HG03196 (cell line): ENCODE data around the gene DNAJC24.

Experiments used
- ATAC-seq: cut with Tn5 transposase; IDR thresholded peaks from one replicate; pipeline ENCODE4 v1.9.1; 2021; ENCODE audit not compliant: unreplicated experiment

Gene DNAJC24

GRCh38 chr11:31414338-31414737 is 44.7 kb downstream of the DNAJC24 start:
- no peak for ATAC-seq

DNA sequence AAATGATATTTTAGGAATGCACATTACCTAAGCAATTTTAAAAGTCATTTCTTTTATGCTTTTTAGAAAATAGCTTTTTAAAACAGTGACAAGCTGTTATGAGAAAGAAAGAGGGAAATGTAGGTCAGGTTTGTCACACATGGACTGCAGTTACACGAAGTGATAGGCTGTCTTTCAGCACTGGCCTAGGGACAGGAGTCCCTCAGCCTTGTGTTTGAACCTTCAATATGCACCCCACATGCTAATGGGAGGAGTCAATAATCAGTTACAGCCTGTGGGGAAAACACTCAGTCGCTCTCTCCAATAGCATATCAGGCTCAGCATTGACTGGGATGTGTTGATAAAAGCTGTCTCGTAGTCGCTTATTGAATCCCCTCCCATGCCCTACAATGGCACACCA is 45.8 kb downstream of the DNAJC24 start:
- ATAC-seq, result no peak

- ATAC-seq, result no peak
Observed at GRCh38 chr11:31417357-31417756, 47.7 kb downstream of the DNAJC24 start.

DNA sequence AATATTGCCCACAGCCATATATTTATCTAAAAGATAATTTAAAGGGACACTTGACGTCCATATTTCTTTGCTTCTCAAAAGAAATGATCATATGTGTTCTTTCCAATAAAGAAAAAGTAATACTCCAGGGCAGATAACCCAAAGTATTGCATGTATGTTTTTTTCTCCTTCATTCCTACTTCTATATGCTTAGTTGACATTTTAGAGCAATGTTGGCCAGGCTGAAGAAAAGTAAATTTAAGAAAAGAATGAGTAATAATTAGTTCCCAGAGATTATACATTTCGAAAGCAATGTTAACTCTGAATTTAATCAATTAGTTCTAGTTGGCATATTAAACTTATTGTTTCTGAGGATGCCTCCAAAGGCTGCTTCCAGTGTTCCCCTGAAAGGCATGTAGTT is 48.2 kb downstream of the DNAJC24 start:
- ATAC-seq, result no peak

GRCh38 chr11:31419138-31419537 is 49.5 kb downstream of the DNAJC24 start:
- ATAC-seq, result no peak

GRCh38 chr11:31419669-31420068 is 50.0 kb downstream of the DNAJC24 start:
- ATAC-seq, result no peak

DNA sequence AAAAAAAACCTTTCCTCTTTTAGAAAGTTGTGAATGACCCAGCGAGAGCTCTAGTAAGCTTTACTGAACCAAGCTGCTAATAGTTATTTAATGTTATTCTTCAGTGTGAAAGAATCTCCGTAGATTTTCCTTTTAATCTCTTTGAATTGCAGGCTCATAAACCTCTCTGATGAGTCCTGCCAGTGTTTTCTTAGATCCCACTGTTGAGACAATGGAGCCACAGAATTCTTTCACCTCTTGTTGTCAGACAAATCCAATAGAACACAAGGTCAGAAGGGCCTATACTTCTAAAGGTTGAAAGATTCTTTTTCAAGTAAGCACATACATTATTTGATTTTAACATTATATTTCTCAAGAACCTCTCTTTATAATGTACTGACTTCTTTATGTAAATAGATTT is 52.2 kb downstream of the DNAJC24 start:
- no peak for ATAC-seq

GRCh38 chr11:31422703-31423102 is 53.0 kb downstream of the DNAJC24 start:
- ATAC-seq, result no peak

- ATAC-seq, result no peak
Observed at GRCh38 chr11:31424652-31425051, 55.0 kb downstream of the DNAJC24 start.

DNA sequence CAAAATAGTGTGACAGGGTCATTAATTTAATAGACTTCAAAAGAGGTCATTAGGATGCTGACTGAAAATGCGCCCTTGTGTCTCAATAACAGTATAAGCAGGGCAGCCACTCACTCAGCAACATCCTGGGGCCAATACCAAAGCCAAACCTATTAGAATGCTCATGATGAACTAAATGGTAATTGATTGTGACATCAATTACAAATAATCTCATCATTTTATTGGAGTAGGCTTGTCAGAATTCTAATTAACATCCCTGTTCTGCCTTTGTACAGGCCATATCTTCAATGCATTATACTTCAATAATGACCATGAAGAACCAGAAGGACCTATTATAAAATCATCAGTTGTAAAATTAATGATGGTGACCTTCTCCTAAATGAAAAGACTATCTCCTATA is 64.2 kb downstream of the DNAJC24 start:
- no peak for ATAC-seq

DNA sequence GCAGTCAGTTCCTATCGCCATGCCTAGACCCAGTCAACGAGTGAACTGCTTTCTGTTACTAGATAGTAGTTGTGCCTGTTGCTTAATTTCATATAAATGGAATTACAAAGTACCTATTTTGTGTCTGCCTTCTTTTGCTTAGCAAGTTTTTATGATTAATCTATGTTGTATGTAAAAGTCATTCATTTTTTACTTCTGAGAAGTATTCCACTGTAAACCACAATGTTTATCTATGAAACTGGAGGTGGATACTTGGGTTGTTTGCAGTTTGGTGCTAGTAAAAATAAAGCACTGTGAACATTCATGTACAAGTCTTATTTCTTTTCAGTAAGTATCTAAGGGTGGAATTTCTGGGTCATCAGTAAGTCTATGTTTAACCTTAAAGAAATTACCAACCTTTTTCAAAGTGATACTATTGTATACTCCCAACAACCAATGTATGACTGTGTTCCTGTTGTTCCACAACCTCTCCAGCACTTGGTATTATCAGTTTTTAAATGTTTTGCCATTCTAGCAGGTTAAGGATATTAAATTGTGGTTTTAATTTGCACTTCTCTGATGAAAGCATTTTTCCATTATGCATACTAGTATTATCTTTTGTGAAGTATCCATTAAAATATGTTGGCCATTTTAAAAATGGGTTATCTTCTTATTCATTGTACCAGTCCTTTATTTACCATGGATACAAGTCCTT is 68.2 kb downstream of the DNAJC24 start:
- no peak for ATAC-seq

DNA sequence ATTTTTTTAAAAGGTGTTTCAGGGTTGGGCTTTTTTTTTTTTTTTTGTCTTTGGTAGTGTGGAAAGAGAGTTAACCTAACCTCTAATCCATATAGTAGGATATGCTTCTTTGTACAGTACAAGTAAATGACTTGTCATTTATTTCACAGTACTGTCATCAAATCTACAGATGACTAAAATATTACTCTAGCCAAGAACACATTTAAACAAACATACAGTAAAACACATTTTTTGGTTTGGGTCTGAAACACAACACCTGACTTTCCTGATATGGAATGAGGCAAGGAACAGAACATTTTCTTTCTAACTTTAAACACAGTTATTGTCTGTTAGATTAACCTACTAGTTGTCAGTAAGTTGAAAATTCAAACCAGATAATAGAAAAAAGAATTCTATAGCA is 71.6 kb downstream of the DNAJC24 start:
- ATAC-seq, result no peak

GRCh38 chr11:31442086-31442485 is 72.4 kb downstream of the DNAJC24 start:
- ATAC-seq, result no peak

DNA sequence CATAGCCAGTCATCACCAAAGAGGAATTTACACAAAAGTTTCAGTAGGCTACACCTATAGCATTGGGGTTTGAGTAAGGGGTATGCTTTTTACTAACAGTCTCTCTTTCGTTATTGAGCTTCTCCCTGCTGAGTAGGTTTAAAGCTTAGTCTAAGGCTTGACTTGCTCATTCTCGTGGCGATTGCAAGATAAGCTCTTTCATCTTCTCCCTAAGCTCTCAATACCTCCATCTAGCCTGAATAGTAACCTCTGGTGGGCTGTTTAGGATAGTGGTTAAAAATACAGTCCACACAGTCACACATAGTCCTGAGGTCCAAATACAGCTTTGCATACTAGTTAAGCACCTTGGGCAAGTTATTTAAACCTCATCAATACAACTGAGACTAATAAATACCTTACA is 74.1 kb downstream of the DNAJC24 start:
- ATAC-seq, result no peak

DNA sequence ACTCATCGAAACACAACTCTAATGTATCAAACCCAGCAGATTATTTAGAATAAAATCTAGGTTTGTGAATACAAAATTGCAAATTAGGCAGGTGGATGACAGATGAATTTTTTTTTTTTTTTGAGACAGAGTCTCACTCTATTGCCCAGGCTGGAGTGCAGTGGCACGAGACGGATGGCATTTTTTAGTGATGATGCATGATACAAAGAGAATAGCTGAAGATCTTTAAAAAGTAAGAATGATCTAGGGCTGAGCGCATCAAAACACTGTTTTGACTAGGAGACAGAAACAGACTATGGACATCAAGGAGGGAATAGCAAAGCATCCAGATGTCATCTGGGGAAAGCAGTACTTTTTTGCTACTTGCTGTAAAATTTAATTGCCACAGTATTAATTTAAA is 76.0 kb downstream of the DNAJC24 start:
- ATAC-seq, result no peak

DNA sequence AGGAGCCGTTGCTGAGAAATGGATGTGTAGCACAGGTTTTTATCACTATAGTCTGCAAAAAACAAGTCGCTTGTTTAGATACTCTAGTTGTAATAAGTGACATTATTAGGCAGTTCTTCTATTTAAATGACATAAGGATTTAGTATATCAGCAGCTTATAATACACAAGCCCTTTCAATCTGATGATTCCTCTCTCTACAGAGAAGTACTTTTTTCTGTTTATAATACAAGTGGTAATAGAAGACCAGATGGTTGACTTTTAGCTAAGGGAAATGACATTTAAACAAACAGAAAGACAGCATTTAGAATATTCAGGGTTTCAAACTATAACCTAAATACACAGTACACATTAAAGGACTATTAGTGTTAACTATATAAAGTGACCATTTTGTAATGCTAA is 79.4 kb downstream of the DNAJC24 start:
- no peak for ATAC-seq

GRCh38 chr11:31450841-31451240 is 81.2 kb downstream of the DNAJC24 start:
- ATAC-seq, result no peak

DNA sequence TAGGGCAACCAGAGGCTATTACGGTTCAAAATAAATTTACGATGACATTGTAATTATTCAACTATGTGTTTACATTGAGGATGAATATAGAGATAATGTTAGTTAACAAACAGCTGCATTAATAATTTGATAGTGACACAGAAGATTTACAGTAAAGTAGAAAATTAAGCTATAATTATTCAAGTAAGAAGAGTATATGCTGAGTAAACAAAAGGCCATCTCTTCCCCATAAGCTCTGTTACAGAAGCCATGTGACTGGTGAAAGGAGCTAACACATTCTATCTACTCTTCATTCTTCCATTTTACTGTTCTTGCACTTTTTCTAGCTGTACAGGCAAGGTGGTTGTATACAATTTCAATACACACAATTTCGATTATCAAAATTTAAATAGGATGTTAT is 85.5 kb downstream of the DNAJC24 start:
- no peak for ATAC-seq

DNA sequence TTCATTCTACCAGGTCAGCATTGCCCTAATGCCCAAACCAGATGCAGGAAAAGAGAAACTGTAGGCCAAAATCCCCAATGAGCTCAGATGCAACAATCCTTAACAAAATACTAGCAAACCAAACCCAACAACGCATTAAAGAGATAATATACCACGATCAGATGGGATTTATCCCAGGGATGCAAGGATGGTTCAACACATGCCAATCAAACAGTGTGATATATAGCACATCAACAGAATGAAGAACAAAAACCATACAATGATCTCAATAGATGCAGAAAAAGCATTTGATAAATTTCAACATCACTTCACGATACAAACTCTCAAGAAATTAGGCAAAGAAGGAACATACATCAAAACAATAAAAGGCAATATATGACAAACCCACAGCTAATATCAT is 94.8 kb downstream of the DNAJC24 start:
- no peak for ATAC-seq

GRCh38 chr11:31474083-31474482 is 104.4 kb downstream of the DNAJC24 start:
- ATAC-seq, result no peak

DNA sequence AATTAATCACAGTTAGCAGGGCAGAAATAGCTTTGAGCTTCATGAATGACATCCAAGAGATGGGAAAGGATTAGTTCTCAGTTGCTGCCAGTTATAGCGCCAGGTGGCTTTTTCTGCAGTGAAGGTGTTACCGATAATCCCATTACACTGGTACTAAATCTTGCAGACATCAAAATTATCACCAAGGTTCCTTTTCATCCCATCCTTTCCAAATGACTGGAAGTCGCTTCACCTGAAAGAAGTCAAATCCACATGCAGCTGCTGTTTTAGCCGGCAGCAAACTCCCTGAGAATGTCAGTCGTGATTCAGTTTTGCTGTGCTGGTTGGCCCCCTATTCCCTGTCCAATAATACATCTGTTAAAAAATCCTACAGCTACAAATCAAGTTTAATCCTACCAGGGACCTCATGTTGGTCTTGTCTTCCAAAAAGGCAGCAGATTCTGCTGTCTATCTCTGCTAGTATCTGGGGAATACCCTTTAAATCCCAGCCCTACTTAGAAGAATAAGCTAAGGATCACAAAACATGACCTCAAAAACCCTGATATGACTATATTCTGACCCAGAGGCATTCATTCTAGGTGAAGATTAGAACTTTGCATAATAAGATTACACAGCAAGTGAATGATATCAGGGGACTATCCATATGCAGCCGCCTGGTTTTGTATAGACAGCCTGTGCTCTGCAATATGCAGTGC is 108.0 kb downstream of the DNAJC24 start:
- ATAC-seq, result no peak

- ATAC-seq, result no peak
Observed at GRCh38 chr11:31478223-31478590, 108.5 kb downstream of the DNAJC24 start.

- ATAC-seq, result no peak
Observed at GRCh38 chr11:31479066-31479465, 109.4 kb downstream of the DNAJC24 start.
